GM12874 (cell line): ENCODE measurements around the gene KCNIP2.

Experiments
- CTCF ChIP-seq: IDR thresholded peaks from 2 replicates; pipeline ENCODE4 v1.5.1; 2011; ENCODE audit warnings: low read depth, mild to moderate bottlenecking, control low read depth, low read length, moderate library complexity; ENCODE audit not compliant: insufficient read depth

Gene KCNIP2

GRCh38 chr10:101848408-101848807, 4.8 kb upstream of the KCNIP2 start:
- no peak for TF ChIP-seq CTCF

DNA sequence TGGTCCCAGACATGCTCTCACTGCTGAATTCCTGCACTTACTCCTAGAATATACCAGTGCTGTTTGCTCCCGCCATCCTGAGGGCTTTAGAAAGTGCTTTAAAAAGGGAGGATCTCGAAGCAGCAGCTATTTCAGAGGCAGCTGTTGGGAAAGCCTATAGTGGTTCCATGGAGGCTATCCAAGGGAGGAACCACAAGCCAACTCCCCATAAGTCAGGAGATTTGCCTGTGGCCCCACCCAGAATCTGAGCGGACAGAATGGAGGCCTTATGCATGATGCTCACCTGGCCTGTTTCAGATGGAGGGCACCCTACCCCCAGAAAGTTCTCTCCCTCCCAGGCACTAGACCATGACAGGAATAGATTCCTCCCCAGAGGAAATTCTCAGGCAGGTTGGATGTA, 2.3 kb upstream of the KCNIP2 start:
- TF ChIP-seq CTCF = no peak

GRCh38 chr10:101841826-101842225, 1.8 kb downstream of the KCNIP2 start:
- TF ChIP-seq CTCF = no peak

GRCh38 chr10:101840741-101841453, 2.7 kb downstream of the KCNIP2 start:
- peak; percentile 98 for TF ChIP-seq CTCF

GRCh38 chr10:101840102-101840684, 3.4 kb downstream of the KCNIP2 start:
- TF ChIP-seq CTCF = no peak

GRCh38 chr10:101839416-101840063, 4.1 kb downstream of the KCNIP2 start:
- TF ChIP-seq CTCF = no peak

- TF ChIP-seq CTCF = no peak
Measured at GRCh38 chr10:101839002-101839401, 4.6 kb downstream of the KCNIP2 start.
